Lower lobe of right lung (tissue), 2 donors: Measurements from ENCODE around the gene TM9SF2. TPM values are rescaled to one million over a fixed set of nuclear protein-coding genes. Genes with fewer than 3 reads are reported as not detected.

Experiments used
- ATAC-seq, 2 donors: fragments of 200-7000 bp; cut with Tn5 transposase; one replicate each; pipeline ENCODE4 v1.9.1; 2020 to 2022; ENCODE audit warnings: mild to moderate bottlenecking in 2 of 2, moderate library complexity in 2 of 2
- DNase-seq: peaks from one replicate; pipeline ENCODE4 v3.0.0-alpha.2; 2020
- H3K27ac ChIP-seq: fragments of 200-600 bp; one replicate; pipeline ENCODE4 v1.8.0; 2022
- H3K27me3 ChIP-seq: fragments of 200-600 bp; one replicate; pipeline ENCODE4 v1.8.0; 2022; ENCODE audit warnings: low read depth
- H3K36me3 ChIP-seq: fragments of 200-600 bp; one replicate; pipeline ENCODE4 v1.8.0; 2022; ENCODE audit warnings: mild to moderate bottlenecking
- H3K4me1 ChIP-seq: fragments of 200-600 bp; one replicate; pipeline ENCODE4 v1.8.0; 2022
- H3K4me3 ChIP-seq: fragments of 200-600 bp; one replicate; pipeline ENCODE4 v1.8.0; 2022; ENCODE audit warnings: mild to moderate bottlenecking
- H3K9me3 ChIP-seq: fragments of 200-600 bp; one replicate; pipeline ENCODE4 v1.8.0; 2022
- CTCF ChIP-seq: fragments of 200-600 bp; IDR thresholded peaks from one replicate; pipeline ENCODE4 v1.8.0; 2022; ENCODE audit warnings: antibody characterized with exemption, mild to moderate bottlenecking
- intact Hi-C: fragments of 100-400 bp; cut with DNase I; formaldehyde crosslinking; loops from one replicate; pipeline ENCODE4 v1.11.0; 2022
- total RNA-seq: library from RNA; stranded (reverse); fragmentation: NEBNext Ultra II Directional; extraction: Animal tissue kit (Norgen Biotek cat#: 25700); gene quantifications from one replicate; pipeline ENCODE4 v1.2.1, GENCODE V29; 2021
- donor health status: DM: no; HTN: yes; CAD: no; lungs with severe emphysema.

TM9SF2 gene
- total RNA-seq, 1 donor from 2014 or later: 138 TPM

DNA sequence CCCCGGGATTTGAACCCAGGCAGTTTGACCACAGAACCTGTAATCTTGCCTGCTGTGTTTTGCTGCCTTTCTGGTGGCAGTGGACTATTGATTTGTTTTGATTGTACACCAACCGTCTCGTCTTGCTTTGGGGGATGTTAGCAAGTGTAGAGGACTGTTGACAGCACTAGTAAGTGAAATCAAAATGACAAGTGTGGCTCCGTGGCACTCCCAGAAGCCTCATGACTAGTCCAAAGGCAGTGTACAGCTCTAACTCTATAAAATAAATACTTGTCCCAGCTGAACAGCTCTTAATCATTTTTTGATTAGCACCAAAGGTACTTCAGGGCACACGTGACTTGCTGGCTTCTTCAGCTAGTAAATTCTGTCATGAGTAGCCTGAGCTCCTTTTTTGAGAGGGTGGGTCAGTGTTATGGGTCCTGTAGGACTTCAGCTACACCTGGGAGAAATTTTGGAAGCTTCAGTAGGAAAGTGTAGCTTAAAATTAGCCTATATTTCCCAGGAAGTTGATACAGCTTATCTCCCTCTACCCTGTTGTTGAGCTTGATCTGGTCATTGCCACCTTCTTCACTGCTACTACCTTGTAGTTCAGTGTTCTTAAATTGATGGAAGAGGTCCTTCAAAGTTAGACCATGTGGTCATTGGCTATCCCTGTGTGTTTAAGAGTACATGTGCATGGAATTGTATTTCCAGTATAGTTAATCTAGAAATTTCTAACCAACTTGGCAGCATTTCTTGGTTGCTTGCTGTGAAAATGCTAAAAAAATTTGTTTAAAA is 15.1 kb downstream of the TM9SF2 start:
- H3K27me3 ChIP-seq: no peaks in the 10 kb centered on the region
- TF ChIP-seq CTCF: no peak
- peaks cover 34% of the 10 kb centered on the region for H3K36me3 ChIP-seq
- H3K9me3 ChIP-seq: no peaks in the 10 kb centered on the region
- no peak overlapping the region for H3K4me3 ChIP-seq
- peaks cover 41% of the 10 kb centered on the region for H3K4me1 ChIP-seq
- DNase-seq: peak; percentile 49
- H3K27ac ChIP-seq: no peak overlapping the region
- intact Hi-C loops: no loop called here
- peak; percentile 85 to 94 for ATAC-seq

DNA sequence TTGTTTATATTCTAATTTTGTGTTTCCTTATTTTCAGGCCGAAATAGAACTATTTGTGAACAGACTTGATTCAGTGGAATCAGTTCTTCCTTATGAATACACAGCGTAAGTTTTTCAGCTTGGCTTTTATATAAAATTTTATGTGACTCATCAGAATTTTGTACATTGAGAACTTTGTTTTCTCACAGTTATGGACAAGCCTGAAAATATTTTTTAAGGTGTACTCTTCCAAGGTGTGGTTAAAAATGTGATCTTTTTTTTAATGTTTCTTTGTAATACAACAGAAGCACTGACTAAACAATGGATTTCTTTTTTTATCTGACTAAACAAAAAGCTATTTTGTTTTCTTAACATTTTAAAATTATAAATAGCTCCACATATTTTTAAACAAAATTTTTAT is 16.3 kb downstream of the TM9SF2 start:
- ATAC-seq: no peak
- peaks cover 46% of the 10 kb centered on the region for H3K36me3 ChIP-seq
- TF ChIP-seq CTCF: no peak
- intact Hi-C loops: no loop called here
- H3K27ac ChIP-seq: no peak overlapping the region
- DNase-seq: no peak
- no peaks in the 10 kb centered on the region for H3K9me3 ChIP-seq
- no peak overlapping the region for H3K4me3 ChIP-seq
- H3K4me1 ChIP-seq: peaks cover 35% of the 10 kb centered on the region
- no peaks in the 10 kb centered on the region for H3K27me3 ChIP-seq

DNA sequence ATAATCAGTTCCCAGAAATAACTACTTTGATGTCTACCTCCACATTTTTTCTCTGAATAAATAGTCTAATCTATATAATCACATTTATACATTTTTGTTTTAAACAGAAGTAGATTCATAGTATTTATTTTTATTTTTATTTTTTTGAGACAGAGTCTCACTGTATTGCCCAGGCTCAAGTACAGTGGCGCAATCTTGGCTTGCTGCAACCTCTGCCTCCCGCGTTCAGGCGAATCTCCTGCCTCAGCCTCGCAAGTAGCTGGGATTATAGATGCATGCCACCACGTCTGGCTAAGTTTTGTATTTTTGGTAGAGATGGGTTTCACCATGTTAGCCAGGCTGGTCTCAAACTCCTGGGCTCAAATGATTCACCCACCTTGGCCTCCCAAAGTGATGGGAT is 16.7 kb downstream of the TM9SF2 start:
- ATAC-seq (no peak), DNase-seq (no peak)
- Histone ChIP-seq H3K27me3 (no peaks in the 10 kb centered on the region), H3K27ac (no peak overlapping the region), H3K4me3 (no peak overlapping the region), H3K4me1 (peaks cover 31% of the 10 kb centered on the region), H3K9me3 (no peaks in the 10 kb centered on the region), H3K36me3 (peaks cover 50% of the 10 kb centered on the region)
- intact Hi-C loops: no loop called here
- no peak for TF ChIP-seq CTCF

- peaks cover 73% of the 10 kb centered on the region for H3K36me3 ChIP-seq
- H3K4me3 ChIP-seq: no peak overlapping the region
- intact Hi-C loops: no loop called here
- no peak overlapping the region for H3K27ac ChIP-seq
- TF ChIP-seq CTCF: no peak
- H3K9me3 ChIP-seq: no peaks in the 10 kb centered on the region
- peaks cover 3% of the 10 kb centered on the region for H3K4me1 ChIP-seq
- ATAC-seq (no peak), DNase-seq (no peak)
- H3K27me3 ChIP-seq: no peaks in the 10 kb centered on the region
Observed at GRCh38 chr13:99522298-99522697, 21.0 kb downstream of the TM9SF2 start.

DNA sequence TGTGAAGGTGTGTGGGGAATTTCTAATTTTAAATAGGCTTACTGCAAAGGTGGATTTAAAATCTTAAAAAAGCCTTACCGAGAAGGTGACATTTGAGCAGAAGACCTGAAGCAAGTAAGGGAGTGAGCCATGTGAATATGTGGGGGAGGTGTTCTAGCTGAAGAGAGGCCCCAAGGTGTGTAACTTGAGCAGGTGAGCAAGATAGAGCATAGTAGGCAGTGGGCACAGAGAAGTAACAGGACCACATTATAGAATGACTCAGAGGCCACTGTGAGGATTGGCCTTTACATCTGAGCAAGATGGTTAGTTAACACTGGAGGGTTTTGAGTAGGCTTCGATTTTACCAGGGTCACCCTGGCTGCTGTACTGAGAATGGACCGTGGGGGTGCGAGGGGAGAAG is 22.6 kb downstream of the TM9SF2 start:
- H3K9me3 ChIP-seq: no peaks in the 10 kb centered on the region
- no peak for TF ChIP-seq CTCF
- no peak overlapping the region for H3K27ac ChIP-seq
- no peak overlapping the region for H3K4me3 ChIP-seq
- intact Hi-C loops: no loop called here
- peaks cover 62% of the 10 kb centered on the region for H3K36me3 ChIP-seq
- no peak for ATAC-seq
- DNase-seq: no peak
- H3K27me3 ChIP-seq: no peaks in the 10 kb centered on the region
- no peaks in the 10 kb centered on the region for H3K4me1 ChIP-seq
